NCI-H69 (cell line): ENCODE data around the gene KPTN.

Experiments
- DNase-seq: peaks from one replicate; lab custom pipeline; 2025; lab: John Stamatoyannopoulos, UW

Gene KPTN

DNA sequence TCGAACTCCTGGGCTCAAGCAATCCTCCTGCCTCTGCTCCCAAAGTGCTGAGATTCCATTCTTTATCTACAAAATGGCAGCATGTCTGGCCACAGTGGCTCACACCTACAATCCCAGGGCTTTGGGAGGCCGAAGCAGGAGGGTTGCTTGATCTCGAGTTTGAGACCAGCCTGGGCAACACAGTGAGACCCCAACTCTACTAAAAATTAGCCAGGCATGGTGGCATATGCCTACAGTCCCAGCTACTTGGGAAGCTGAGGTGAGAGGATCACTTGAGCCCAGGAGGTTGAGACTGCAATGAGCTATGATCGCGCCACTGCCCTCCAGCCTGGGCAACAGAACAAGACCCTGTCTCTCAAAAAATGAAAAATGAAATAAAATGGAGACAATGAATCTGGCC is 24.7 kb upstream of the KPTN start:
- DNase-seq: no peak

DNA sequence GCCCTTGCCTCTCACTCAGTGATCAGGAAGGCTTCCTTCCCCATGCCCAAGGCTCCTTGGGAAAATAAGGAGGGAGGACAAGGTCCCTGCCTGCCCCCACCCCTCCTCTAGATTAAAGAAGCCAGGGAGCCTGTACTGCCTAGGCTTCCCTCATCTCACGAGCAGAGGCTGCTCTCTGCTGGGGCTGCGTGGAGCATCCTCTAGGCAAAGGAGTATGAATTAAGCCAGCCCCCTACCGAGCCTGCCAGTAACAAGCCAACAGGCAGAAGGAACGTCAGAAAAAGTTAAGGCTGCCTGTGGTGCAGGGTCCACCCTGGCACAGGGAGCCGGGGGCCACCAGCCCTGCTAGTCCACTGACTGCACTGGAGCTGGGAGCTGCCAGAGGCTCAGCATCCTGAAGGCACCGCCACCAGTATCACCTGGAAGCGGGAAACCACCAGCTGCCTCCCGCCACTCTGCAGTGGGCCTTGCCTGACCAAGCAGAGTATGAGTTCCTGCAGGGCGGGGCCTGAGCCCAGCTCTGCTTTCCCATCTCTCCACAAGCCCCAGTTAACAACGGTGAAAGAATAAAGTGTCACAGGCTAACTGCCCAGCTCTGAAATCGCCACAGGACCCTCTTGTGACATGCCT is 24.0 kb upstream of the KPTN start:
- DNase-seq: no peak

DNA sequence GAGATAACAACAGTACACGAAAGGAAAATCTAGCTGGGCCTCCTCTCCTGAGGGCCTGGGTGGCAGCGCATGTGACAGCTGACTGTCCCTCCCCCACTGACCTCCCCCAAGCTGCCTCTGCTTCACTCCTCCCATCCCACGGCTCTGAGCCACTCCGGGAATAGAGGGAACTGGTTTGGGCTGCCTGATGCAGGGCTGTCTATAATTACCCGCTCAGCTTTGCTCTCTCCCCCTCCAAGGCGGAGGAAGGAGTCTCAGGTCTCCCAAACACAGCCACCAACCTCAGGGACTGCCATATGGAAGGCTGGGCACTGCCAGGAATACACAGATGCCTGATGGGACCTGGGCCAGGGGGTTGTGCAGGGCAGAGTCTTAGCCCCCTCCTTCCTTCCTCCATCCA is 23.0 kb upstream of the KPTN start:
- no peak for DNase-seq

DNA sequence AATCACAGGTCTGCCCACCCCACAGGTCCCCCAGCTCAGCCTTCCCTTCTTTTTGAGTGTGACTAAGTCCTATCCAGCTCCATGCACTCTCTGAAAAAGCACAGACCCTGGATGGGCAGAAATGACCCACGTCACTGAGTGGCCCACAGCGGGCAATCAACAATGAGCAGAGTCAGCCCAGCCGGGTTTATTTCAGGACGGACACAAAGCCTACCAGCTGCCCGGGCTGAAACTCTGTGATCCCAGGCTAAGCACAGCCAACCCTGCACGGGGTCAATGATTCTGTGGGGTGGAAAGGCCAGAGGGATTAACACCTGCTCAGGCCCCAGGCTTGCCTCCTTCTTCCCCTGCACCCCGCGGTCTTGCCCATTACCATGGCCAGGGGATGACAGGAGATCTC is 22.4 kb upstream of the KPTN start:
- no peak for DNase-seq

DNA sequence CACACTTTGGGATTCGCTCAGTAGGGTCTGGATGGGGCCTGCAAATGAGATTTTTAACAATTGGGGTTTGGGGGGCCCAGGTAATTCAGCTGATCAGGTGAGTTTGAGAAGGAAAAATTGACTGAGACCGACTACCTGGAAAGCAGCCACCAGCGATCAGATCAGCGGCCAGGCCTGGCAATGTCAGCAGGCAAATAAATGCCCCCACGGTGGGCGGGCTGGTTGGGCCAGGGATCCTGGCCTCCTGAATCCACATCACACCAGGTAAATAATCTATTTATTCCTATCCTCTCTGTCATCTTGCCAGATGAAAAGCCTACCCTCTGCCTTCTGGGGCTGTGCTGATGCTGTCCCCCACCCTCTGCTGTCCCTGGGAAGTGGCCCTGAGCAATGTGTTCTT is 21.5 kb upstream of the KPTN start:
- no peak for DNase-seq

DNA sequence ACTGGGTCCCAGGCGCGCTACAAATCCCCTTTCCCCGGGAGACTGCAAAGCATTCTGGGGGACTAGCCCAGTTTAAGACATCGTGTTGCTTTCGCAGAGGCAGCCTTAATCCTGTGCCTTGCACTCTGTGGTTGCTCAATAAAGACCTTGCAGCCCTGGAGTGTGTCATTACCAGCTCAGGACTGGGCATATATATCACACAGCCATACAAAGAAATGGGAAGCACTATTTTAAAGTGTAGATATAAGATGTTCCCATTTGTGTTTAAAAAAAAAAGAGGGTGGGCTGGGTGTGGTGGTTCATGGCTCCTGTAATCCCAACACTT is 19.8 kb upstream of the KPTN start:
- DNase-seq: no peak

DNA sequence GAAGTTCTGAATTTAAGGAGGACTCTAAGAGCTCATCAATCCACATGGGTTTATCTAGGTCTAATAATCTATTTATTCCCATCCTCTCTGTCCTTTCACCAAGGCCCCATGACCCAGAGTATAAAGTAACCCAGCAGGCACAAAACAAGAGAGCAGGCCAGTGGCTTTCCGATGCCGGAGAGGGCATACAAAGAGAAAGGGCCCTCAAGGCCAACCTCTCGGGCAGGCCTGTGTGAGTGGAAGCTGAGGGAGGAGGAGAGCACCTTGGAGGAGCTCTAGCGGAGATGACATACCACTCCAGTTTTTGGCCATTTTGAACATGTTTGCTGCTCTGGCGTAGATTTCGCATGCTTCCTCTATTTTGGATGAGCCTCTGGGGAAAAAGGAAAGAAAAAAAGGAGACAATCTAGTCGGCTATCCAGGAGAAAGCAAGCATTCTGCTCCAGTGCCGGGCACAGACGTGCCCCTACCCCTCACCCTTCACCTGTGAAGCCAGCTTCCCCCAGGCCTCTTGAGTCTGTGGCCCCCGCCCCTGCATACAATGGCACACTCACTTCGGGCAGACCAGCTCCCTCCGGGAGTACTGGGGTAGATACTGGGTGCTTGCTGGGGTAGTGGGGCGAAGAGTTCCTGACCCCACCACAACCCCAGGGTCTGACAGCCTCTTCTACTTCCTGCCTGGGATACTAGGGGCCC is 19.3 kb upstream of the KPTN start:
- no peak for DNase-seq

DNA sequence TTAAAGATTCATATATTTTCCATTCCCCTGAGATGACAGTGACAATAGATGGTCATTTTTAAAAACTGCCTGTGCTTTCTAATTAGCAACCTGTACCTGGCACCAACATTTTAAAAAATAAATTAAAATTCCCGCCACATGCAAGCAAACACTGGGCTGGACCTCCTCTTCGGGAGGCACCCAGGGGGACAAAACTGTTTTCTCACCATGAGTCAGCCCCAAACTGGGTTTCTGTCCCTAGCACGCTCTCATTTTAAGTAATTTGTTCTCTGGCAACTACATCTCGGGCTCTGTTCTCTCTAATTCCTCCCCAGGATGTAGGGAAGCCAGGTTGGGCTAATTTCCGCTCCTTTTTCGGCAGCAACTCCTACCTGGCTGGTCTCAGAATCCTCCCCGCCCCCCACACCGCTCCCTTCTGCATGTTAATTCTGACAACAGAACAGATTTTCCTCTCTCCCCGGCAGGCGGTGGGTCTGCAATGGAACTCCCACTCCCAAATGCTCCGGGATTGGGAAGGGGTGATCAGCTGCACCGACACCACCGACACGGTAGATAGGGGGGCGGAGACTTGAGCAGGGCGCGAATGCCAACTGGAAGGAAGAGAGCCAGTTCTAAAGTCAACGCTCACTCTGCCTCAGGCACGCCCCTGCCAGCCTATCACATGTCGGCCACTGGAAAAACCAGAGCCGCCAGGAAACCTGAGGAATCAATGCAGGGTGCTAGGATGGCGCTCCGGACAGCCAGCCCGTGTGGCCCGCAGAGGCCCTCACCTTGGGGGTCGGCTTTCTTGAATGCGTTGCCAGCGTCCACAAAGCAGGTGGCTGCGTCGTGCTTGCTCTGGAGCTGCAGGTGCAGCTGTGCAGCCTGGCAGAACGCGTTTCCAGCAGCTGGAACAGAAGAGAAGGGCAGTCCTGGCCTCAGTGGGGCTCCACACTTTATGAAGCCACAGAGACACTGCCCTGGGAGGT is 16.1 kb upstream of the KPTN start:
- no peak for DNase-seq

DNA sequence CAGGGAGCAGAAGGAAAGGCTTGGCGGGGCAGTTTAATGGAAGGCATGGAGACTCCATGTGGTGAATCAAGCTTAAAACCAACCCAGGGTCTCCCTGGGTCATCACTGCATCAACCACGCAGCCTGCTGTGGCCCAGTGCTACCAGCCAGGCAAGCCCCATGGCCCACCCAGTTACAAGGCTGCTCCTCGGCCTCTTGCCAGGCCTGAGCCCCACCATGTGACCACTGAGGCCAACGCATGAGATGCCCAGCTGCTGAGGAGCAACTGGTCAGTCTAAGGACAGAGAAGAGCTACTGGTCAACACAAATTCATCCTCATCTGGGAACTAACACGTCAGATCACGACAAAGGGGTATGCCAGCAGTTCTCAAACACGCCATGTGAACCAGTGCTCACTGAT is 15.4 kb upstream of the KPTN start:
- DNase-seq: no peak

DNA sequence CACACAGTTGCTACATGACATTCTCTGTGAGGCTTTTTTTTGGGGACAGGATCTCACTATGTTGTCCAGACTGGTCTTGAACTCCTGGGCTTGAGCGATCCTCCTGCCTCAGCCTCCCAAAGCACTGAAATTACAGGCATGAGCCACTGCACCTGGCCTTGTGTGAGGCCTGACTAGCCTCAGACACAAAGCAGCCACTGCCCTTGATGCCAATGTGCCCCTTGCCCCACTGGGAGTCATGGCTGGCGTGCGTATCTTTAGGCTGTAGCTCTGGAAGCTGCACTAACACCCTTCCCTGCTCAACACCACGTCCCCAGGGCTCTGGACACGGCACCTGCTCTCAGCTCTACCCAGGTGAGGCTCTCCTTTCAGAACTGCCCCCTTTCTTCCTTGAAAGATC is 14.5 kb upstream of the KPTN start:
- no peak for DNase-seq

DNA sequence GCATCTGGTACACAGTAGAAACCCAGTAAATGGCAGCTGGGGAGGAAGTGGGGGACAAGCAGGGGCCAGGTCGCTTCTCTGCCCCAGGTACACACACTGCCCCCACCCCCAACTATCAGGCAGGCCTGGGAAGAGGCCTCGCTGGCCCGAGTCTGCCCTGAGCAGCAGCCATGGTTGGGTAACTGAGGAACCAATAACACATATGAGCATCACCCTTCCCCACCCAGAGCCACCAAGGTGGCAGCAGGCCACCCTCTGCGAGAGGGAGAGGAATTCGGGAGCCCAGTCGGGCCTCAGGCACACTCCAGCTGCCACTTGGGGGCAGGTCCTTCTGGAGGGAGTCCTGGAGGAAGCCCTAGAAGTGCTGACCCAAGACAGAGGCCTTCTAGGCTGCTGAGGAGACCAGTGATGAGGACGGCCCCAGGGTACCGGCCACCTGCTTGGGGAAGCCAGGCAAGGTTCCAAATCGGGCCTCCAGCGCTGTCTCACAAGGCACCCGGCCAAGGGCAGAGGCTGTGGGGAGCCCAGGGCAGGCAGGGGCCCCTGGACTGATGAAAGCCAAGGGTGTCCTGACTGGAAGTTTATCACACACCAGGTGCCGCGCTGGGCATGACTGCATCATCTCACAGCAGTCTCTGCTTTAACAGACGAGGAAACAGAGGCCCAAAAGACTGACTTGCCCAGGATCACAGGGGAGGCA is 14.0 kb upstream of the KPTN start:
- no peak for DNase-seq

DNA sequence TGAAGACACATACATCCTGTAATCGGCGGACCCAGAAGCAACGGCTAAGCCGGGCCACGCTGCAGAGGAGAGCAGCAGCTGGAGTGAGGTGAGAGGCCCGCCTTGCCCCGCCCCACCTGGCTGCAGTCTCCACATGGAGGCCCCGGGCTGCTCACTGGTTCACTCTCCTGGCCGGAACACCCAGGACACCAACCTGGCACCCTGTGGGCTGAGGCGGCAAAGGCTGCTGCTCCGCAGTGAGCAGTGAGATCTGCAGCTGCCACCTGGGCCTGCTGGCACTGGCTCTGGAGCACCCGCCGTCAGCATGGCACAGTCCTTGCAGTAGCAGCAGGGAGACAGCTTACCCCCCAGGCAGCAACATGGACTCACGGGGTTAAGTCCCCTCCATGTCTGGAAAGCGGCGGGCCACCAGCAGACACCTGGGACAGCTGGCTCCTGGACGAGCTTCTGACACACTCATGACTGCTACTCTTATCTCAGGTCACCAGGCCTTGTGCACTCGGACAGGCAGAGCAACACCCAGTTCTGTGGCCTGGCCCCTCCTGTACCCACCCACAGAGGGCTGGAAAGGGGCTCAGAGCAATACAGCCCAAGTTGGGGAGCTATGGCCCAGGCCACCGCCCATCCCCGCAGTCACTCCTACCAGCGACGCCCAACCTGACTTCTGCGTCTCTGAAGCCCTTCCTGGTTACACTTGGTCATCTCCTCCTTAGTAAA is 13.2 kb upstream of the KPTN start:
- DNase-seq: no peak

DNA sequence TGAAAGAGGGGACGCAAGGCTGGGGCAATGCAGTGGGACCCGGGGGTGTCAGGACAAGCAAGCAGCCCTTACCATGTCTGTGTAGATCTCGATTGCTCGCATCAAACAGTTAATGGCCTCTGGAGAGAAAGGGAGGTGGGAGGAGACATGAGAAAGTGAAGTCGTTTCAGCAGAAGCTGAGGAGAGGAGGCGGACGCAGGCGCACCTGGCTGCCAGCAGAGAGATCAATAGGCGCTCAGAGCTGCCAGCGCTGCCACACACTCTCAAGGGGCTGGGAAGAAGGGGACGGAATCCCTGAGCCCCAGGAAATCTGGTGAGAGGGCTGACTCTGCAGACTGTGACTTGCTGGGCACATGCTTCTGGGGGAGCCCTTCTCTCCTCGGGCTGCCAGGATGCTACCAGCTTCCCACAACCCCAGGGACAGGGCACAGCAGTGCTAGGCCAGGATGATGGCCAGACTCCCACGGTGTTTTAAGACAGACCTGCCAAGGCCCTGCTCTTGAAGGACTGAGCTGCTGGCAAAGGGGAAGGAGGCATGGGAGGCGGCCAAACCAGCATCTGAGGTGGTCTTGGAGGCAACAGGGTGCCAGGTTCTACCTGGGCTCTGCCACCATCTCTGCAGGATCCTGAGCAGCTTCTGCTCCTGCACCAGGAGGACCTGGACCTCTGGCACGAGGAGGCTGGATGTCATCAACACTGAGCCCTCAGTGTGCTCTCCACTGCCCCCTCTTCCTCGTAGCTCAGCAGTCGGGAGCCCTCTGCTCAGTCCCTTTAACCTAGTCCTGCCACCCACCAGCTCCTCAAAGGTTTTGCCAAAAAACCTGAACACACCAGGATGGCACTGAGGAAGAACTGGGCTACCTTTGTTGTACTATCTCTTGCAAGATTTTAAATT is 11.7 kb upstream of the KPTN start:
- DNase-seq: no peak

DNA sequence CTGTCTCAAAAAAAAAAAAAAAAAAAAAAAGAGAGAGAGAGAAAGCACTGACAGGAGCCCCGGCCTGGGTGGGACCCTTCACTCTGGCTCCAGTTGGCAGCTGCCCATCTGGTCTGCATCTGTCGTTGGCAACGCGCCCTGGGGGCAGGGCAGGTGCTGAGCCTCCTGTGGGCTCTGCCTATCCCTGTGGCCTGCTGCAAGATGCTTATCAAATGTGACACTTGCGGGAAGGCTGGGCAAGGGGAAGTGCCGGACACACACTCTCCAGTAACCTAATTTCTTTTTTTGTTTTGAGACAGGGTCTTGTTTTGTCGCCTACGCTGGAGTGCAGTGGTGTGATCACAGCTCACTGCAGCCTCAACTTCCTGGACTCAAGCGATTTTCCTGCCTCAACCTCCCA is 10.7 kb upstream of the KPTN start:
- DNase-seq: peak; percentile 75

DNA sequence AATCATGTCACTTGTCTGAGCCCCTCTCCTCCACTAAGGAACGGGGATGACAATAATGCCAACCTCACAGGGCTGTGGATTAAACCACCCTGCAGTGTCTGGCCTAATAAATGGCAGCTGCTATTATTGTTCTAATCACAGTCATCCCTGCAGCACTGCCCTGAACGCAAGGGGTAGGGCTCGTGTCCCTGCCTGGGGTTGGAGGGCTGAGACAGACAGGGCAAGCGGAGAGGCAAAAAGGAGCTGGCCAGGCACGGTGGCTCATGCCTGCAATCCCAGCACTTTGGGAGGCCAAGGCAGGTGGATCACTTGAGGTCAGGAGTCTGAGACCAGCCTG is 10.2 kb upstream of the KPTN start:
- DNase-seq: no peak

DNA sequence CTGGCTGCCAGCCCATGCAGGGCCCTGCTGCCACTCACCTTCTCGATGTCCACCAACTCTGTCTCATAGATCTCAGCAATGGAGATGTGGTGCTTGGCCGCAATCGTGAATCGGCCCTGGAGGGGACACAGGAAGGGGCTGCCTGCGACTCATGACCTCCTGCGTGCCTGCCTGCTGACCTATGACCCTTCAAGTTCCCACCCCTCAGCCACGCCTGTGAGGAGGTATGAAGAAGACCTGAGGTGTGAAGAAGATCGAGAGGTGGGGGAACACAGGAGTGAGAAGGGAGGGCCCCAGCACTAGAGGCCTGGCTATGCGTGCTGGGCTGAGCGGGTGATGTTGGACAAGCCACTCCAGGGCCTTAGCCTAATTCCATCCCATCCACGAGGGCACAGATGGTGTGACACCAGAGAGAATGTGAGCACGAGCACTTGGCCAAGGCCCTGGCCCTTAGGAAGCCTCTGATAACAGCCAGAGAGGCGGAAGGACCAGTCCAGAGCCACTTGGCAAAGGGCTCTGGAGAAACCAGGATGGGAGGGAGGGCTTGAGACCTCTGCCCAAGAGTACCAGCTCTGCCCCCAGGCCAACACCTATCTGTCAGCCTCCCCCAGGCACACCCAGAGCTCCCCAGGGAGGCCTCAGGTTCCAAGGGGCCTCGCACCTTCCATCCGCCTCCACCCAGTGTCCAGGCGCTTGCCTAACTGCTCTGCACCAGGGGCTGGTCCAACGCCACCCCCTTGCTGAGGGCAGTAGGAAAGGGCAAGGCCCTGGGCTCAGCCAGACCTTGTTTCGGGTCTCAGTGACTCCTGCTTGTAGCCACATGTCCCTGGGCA is 9.6 kb upstream of the KPTN start:
- no peak for DNase-seq

DNA sequence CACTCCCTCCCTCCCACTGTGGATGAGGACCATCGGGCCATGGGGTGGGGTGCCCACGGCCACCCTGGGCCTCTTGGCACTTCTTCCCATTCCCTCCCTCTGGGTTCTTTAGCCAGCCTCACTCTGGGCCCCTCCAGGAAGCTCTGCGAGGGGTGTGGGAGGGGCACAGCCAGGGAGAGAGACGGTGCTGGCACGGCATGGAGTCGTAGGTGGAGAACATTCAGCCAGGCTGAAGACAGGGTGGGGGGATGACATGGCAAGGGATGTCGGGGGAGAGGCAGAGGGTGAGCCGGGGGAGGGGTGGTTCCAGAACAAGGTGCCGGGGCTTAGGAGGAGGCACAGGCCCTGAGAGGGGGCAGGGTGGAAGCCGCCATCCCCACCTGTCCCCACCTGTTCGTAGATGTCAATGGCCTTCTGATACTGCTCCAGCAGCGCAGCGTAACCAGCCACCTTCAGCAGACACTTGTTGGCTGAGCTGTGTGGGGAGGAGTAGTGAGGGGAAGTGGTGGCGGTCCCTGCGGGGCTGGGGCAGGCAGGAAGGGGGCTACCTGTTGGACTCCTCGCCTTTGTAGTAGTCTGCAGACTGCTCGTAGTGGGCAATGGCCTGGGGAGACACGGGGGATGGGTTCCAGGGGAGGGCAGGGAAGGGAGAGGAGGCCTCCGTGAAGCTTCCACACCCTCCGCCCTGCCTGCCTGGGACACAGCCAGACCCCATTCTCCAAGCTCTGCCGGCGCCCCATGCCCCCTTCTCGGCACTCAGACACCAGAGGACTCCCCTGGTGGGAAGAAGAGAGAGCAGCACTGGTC is 8.8 kb upstream of the KPTN start:
- DNase-seq: no peak

DNA sequence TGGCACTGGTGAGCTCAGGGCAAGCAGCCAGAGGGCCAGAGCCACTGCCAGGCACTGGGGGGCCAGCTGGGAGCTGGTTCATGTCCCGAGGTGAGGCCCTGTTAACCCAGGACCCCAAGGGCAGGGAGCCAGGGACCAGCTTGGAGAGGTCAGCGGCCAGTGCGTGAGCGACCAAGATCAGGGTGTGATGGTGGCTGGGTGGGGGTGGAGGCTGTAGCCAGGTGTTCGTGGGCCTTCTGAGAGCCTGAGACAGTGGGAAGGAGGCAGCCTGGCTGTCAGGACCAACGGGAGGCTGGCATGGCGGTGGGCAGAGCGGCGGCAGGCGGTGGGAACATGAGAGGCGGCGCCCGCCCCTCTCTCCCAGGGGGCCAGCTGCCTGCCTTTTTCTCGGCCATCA is 8.1 kb upstream of the KPTN start:
- DNase-seq: no peak
